Posterior vena cava (tissue), 2 donors: ENCODE measurements around the gene POLRMT. TPM values are rescaled to one million over a fixed set of nuclear protein-coding genes. Genes with fewer than 3 reads are reported as not detected.
"Not testable (repeated sequence)": the region's sequence is repeated elsewhere in the genome, so short reads cannot be mapped to it uniquely, and the experiment has no call there.

Source experiments
- DNase-seq: peaks from one replicate; pipeline ENCODE4 v3.0.0-alpha.2; 2020; ENCODE audit warnings: low spot score
- intact Hi-C, 2 donors: fragments of 100-400 bp; cut with DNase I; formaldehyde crosslinking; loops; one replicate each; pipeline versions ENCODE4 v1.14.1 to v1.14.2; 2022 to 2023
- total RNA-seq, 2 donors: library from RNA; stranded (reverse); fragmentation: NEBNext Ultra II Directional; extraction: Animal tissue kit (Norgen Biotek cat#: 25700); gene quantifications; one replicate each; pipeline ENCODE4 v1.2.1, GENCODE V29; 2021
- donor health status: DM: yes; HTN: yes; CAD: no.
- donor health status: DM: yes; HTN: yes; CAD: no.

POLRMT gene
- total RNA-seq, 2 donors from 2014 or later = 25.6 to 30.7 TPM

DNA sequence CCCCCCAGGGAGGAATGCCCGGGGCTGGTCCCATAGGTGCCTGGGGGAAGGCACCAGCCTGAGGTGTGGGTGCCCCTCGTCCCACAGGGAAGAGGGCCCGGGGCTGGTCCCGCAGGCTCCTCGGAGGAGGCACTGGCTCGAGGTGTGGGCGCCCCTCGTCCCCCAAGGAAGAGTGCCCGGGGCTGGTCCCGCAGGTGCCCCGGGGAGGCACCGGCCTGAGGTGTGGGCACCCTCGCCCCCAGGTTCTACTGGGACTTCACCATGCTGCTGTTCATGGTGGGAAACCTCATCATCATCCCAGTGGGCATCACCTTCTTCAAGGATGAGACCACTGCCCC, 30.1 kb downstream of the POLRMT start:
- intact Hi-C loops, DNase-seq: not testable (repeated sequence)

DNA sequence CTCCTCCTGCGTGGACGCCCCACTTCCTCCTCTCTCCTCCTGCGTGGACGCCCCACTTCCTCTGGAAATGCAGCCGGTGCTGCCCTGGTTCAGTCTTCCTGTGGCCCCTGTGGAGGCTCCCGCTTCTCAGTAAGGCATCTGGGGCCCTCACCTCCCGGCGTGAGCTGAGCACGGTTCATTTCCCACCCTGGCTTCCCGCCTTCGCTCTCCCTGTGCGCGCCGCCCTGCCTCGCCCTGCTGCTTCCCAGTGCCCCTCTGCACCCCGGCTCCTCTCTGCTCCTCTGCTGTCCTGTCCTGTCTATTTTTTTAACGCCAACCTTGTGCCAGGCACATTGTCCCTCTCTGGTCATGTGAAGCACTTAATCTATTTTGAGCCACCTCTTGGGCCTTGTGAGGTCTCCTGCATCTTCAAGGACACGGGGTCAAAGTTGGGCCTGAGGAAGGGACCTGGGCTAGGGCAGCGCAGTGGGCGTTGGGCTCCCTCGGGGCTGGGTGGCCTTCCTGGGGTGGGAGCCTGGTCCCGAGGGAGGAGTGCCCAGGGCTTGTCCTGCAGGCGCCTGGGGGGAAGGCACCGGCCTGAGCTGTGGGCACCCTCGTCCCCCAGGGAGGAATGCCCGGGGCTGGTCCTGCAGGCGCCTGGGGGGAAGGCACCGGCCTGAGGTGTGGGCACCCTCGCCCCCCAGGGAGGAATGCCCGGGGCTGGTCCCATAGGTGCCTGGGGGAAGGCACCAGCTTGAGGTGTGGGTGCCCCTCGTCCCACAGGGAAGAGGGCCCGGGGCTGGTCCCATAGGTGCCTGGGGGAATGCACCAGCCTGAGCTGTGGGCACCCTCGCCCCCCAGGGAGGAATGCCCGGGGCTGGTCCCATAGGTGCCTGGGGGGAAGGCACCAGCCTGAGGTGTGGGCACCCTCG, 30.7 kb downstream of the POLRMT start:
- intact Hi-C loops = no loop called here

DNA sequence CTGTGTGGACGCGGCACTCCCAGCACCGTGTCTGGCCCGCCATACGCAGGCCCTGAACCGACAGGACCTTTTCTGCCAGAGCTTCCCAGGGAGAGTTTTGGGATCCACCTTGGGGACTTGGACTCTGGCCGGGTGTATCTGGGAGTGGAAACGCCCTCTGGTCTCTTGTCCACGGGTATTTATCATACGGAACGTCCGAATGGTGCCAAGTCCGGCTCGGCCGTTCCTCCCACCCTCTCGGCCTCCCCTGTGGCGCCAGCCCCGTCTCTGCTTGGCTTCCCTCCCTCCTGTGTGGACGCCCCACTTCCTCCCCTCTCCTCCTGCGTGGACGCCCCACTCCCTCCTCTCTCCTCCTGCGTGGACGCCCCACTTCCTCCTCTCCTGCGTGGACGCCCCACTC, 31.5 kb downstream of the POLRMT start:
- no peak for DNase-seq
- intact Hi-C loops = no loop called here

More for the DNA sequence above, 30.7 kb downstream of the POLRMT start:
- no peak for DNase-seq

DNA sequence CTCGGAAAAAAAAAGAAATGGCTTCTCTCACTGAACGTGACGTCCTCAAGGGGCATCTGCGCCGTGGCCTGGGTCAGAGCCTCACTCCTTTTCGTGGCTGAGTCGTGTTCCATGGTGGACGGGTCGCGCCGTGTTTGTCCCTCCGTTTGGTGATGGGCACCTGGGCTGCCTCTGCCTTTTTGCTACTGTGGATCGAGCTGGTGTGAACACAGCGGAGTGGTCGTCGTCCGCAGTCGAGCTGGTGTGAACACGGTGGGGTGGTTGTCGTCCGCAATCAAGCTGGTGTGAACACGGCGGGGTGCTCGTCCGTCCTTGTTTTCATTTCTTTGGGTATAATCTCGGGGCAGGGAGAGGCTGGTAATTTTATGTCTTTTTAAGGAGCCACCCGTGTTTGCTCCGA, 32.0 kb downstream of the POLRMT start:
- intact Hi-C loops = no loop called here
- DNase-seq = no peak

DNA sequence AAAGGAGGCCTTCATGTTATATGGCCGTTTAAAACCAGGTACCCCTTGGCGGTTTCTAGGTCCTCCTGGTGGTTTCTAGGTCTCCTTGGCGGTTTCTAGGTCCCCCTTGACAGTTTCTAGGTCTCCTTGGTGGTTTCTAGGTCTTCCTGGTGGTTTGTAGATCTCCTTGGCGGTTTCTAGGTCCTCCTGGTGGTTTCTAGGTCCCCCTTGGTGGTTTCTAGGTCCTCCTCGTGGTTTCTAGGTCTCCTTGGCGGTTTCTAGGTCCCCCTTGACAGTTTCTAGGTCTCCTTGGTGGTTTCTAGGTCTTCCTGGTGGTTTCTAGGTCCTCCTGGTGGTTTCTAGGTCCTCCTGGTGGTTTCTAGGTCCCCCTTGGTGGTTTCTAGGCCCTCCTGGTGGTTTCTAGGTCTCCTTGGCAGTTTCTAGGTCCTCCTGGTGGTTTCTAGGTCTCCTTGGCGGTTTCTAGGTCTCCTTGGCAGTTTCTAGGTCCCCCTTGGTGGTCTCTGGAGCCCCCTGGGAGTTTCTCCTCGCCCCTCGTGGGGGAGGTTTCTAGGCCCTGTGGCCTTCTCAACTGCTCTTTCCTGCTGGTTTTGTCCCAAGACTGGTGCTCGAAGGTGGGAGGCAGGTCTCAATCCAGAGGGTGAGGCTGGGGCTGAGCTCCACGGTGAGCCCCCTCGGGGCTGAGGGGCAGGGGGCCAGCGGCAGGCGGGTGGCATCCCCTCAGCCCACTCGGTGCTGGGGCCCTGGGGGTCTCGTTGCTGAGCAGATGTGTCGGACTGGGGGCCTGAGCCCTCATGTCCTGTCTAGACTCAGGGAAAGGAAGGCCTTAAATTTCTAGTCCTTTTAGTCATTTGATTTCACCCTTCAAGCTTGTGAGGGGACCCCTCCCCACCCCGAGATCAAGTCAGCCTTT, 35.7 kb downstream of the POLRMT start:
- DNase-seq = no peak
- intact Hi-C loops = no loop called here

DNA sequence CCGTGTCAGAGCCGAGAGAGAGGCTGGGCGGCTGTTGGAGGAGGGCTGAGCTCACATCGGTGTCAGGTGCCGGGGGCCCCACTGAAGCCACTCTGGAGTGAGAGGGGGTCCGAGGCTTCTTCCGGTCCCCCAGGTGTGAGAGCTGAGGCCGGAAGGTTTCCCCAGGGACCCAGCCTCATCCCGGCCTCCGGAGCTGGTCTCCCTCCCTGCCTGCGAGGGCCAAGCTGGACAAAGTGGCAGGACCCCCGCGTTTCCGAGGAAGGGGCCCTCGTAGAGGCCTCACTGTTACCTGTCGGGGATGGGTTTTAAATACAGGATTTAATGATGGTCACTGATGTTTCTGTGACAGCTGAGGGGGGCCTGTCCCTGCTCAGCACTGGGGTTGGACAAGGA, 37.1 kb downstream of the POLRMT start:
- DNase-seq = no peak
- intact Hi-C loops = loop anchor here in 1 of 2 donors (1.0 kb wide), 1 partner anchor 33 kb away; no protein-coding TSS in a partner anchor

DNA sequence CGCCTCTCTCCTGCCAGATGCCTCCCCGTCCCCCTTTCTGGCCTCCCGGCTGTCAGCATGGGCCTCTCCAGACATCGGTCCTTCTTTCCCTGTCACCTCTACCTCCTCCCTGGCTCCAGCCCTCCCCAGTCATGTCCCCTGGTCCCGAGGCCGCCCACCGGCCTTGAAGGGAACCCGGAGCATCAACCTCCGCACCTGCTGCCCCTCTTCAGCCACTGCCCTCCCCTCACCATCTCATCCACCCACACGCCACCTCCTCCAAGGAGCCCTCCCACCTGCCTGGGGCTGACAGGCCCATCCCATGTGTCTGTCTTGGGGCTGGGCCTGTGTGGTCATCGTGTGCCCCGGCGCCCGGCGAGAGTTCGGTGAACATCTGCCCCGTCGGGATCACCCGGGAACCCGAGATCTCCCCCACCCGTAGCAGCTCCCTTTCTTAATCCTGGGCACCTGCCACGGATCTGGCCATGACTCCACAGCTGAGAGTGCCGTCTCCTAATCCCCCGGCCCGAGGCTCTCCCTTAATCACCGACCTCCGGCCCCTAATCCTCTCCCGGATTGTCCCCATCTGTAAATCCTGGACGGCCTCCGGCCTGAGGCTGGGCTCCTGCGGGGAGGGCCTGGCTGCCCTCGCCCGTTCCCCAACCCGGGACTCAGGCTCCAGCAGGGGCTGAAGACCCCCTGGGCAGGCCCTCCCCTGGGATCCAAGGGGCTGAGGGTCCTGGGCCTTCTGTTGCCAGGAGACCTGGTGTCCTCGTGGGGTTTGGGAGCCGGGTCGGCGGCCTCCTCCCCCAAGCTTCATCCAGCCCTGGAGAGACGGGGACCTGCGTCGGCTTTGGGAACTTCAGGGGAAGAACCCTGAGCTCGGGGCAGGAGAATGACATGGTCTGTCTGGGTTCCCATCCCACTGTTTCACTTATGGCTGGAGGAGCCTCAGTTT, 37.7 kb downstream of the POLRMT start:
- intact Hi-C loops = loop anchor here in 1 of 2 donors (1.0 kb wide), 1 partner anchor 32 kb away; no protein-coding TSS in a partner anchor
- no peak for DNase-seq

DNA sequence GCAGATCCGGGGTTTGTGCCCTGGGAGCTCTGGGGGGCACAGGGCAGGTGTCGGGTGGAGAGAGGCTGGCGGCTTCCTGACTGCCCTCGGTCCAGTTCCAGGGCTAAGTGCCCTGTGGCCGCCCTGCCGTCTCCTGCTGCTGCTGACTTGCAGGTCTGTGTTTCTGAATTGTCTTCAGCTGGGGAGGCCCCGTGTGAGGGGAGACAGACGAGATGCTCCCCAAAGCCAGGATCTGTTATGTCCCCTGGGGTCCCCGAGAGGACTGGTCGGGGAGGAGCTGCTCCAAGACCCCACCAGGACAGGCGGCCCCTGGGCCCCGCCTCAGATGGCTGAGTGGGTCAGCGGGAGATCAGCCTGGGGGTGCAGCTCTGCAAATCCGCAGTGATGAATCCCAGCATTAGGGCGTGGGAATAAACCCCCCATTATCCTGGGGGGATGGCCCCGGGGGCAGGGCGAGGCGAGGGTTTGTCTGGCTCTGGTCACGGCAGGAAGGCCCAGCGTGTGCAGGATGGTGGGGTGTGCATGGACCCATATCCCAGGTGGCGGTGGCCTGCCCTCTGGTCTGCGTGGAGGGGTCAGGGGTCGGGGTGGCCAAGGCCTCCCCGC, 39.0 kb downstream of the POLRMT start:
- intact Hi-C loops = no loop called here
- no peak for DNase-seq

DNA sequence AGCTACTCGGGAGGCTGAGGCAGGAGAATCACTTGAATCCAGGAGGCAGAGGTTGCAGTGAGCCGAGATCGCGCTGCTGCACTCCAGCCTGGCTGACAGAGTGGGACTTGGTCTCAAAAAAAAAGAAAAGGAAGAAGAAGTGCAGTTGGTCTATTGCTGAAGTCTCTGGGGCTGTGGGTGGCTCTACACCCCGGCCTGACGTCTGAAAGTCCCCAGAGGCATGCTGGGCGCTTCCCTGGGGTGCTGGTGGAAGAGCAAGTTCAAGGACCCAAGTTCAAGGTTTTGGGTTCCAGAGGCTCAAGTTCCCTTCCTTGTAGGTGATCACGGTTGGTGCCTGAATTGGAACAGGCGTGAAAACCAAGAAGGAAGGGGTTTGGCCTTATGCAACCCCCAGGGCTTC, 39.8 kb downstream of the POLRMT start:
- intact Hi-C loops = no loop called here
- DNase-seq = no peak

DNA sequence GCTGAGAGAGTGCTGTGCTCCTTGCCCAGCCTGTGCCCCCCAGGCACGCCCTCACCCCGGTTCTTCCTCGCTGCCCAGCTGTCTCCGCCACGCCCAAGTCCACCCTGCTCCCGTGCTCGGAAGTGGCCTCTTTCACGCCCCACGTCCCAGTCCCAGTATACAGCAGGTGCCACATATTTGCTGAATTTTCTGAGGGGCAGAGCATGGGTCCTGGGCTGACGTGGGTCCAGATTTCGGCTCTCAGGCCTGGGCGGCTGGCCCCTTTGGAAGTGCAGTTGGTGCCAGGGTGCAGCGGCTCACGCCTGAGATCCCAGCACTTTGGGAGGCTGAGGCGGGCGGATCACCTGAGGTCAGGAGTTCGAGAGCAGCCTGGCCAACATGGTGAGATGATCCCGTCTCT, 40.3 kb downstream of the POLRMT start:
- no peak for DNase-seq

DNA sequence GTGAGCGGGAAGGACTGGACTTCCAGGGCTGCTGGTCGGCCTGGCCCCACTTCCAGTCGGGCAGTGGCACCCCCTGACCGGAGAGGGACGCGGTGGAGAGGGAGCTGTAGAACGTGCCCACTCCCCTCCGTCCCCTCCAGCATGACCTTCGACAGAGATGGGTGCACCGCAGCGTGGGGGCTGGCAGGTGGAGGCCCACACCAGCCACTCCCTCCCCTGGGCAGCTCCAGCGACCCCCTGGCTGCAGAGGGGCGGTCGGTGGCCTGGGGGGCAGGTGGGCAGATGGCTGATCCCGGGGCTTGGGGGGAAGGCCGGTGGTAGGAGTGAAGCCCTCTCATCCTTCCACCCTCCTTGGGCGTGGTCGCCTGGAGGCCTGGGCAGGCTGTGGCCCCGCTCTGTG, 41.2 kb downstream of the POLRMT start:
- intact Hi-C loops = no loop called here
- no peak for DNase-seq

More for the DNA sequence above, 40.3 kb downstream of the POLRMT start:
- intact Hi-C loops = no loop called here

DNA sequence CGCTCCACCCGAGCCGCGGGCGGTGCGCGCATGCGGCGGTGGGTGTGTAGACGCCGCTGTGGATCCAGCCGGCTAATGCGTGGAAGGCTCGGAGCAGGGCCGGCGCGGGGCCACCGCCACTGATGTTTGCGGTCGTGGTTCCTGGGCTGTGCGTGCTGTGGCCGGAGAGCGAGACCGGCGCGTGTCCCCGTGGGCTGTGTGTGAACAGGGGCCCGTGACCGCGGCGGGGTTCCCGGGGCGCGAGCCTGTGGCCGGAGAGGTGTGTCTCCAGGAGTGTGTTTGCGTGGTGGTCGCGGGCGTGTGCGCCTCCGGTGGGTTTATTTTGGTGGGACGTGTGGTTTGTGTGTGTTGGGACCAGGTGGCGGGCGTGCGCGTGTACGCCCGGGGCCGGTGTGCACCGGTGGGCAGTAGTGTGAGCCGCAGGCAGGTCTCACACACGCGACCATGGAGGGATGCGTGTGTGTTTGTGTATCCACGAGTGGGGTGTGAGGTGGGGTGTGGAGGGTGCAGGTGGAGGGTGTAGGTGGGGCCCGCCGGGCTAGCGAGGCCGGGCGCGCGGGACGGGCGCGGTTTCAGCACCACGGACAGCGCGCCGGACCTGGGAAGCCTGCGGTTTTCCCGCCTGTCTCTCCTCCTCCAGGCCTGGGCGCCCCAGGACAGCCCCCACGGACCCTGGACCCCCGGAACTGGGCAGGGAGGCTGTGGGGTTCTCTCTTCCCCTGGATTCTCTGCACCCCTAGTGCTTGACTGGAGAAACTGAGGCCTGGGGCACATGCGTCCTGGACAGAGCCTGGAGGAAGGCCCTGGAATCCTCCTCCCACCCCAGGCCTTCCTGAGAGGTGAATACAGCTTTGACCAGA, 42.0 kb downstream of the POLRMT start:
- no peak for DNase-seq
- intact Hi-C loops = no loop called here

DNA sequence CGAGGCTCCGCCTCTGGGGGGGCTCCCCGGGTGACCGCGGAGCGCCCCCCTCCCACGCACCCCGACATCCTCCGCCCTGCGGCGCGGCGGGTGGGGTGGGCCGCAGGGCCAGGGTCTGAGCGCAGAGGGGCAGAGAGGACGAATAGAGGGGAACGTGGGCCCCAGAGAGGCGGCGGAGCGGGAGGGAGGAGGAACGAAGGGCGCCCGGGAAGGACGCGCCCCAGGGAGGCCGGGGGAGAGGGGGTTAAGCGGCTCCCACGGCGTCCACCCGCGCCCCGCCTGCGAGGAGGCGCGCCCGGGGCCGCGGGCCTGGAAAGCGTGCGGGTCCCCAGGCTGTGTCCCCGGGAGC, 42.6 kb downstream of the POLRMT start:
- DNase-seq = no peak
- intact Hi-C loops = no loop called here

DNA sequence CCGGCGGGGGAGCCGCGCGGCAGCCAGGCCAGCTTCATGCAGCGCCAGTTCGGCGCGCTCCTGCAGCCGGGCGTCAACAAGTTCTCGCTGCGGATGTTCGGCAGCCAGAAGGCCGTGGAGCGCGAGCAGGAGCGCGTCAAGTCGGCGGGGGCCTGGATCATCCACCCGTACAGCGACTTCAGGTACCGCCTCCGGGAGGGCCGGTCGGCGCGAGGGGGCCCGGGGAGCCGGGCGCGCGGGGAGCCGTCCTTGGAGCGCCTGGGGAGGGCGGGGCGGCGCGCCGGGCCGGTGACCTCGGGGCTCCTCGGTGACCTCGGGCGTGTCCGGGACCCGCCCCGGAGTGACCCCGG, 43.0 kb downstream of the POLRMT start:
- intact Hi-C loops = no loop called here
- no peak for DNase-seq

DNA sequence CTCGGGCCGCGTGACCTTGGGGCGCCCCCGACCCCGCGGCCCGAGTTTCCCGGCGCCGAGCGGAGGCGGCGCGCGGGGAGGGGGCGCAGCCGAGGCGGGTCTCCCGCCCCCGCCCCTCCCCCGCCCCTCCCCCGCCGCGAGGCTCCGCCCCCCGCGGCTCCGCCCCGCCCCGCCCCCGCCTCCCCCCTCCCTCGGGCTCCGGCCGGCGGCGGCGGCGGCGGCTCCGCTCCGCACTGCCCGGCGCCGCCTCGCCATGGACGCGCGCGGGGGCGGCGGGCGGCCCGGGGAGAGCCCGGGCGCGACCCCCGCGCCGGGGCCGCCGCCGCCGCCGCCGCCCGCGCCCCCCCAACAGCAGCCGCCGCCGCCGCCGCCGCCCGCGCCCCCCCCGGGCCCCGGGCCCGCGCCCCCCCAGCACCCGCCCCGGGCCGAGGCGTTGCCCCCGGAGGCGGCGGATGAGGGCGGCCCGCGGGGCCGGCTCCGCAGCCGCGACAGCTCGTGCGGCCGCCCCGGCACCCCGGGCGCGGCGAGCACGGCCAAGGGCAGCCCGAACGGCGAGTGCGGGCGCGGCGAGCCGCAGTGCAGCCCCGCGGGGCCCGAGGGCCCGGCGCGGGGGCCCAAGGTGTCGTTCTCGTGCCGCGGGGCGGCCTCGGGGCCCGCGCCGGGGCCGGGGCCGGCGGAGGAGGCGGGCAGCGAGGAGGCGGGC, 43.5 kb downstream of the POLRMT start, which contains the start of gene HCN2:
TSS of gene HCN2 (plus strand) at position 189 of the 703 bp plus-strand sequence. CDS start at position 254, 65 bp downstream.
- intact Hi-C loops = loop anchor here in 1 of 2 donors (10.0 kb wide), 1 partner anchor 135 kb away; no protein-coding TSS in a partner anchor
- DNase-seq = no peak

DNA sequence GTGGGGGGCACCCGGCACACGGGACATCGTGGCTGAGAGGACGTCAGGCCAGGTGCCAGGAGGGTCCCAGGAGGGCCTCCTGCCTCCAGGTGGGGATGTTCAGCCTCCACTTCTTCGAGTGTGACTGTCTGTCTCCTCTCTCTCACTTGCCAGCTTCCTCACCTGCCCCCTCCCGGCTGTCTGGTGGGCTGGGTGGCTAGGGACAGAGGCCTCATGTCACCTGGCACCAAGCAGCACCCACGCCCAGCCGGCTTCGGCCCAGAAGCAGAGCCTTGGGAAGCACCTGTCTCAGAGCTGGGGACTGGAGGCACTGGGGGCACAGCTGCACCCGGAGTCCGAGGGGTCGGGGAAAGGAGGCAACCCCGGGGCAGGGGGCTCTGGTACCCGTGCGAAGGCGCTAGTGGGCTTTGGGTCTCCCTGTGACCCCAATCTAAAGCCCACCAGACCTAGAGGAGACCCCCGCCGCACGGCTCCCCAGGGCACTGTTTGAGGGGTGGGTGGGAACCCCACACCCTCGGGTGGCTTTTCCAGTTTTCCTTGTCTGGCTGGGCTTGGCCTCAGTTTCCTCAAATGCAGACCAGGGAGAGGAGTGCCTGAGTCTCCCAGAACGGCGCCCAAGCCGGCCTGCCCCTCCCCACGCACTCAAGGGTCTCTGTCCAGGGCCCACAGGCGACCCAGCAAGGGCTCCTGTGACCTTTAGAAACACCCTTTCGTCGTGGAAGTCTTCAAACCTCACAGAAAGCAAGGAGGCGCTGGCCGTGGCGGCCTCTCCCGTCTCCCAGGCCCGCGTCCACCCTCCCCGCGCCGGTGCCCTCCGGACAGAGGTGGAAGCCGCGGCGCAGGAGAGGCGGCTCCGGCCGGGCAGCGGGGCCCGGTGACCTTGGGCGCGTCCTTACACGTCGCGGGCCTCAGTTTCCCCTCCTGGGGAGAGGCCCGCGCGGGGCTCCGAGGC, 44.3 kb downstream of the POLRMT start:
- intact Hi-C loops = loop anchor here in 1 of 2 donors (10.0 kb wide), 1 partner anchor 136 kb away; no protein-coding TSS in a partner anchor
- DNase-seq = no peak
